Activated CD4-positive, alpha-beta T cell treated with anti-CD3 and anti-CD28 coated beads, Interleukin-2, amount 50 U/mL, for 4 hours (primary cell): ENCODE results near the gene MEDAG.

Experiments
- DNase-seq, 2 experiments: peaks; one replicate each; pipeline ENCODE4 v3.0.0-alpha.2; 2020

Gene MEDAG

DNA sequence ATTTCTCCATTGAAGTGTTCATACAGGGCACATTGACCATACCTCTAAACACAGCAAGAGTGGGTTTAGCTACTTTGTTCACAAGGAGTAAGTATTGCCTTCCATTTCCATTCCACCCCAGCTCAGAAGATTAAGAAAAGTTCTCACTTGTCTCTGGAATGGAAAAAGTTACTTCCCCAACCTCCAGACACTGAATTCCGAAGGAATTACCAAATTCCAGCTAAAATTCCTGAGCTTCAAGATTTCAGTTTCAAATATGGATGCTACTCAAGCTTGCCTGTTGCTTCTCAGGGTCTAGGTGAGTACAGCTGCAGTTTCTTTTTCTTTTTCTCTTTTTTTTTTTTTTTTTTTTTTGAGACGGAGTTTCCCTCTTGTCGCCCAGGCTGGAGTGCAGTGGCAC lies 60.0 kb downstream of the MEDAG start:
- no peak for DNase-seq

DNA sequence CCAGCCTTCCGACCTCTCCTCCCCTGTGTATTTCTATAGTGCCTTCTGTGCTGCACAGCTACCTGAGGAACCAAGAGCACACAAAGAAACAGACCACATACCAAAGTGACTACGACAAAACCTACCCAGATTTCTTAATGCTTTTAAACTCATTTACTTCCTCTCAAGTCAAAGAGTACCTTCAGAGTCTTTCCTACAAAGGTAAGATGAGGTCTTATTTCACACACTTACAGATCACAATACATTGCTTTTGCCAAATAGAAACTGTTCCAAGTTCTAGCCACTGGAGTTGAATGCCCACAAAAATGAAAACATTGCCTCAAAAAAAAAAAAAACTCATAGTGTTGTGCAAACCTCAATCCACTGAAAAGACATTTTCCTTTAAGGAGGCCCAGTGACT lies 62.8 kb downstream of the MEDAG start:
- DNase-seq = no peak

DNA sequence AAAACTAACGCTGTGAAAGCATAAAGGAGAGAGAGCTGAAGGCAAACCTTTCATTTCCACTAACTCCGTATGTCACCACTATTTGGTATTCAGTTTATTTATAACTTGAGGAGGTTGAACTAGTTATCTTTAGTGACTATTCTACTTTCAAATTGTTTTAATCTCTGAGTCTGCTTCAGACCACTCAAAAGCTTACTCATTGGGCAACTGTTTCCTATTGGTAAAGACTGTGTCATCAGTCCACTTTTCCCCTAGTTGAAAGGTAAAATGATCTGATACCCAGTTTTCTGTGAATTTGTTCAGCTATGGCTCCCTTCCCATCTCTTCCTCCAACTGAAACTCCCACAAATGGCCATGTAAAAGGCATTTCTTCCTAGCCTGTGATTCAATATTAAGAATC lies 65.5 kb downstream of the MEDAG start:
- DNase-seq = no peak

DNA sequence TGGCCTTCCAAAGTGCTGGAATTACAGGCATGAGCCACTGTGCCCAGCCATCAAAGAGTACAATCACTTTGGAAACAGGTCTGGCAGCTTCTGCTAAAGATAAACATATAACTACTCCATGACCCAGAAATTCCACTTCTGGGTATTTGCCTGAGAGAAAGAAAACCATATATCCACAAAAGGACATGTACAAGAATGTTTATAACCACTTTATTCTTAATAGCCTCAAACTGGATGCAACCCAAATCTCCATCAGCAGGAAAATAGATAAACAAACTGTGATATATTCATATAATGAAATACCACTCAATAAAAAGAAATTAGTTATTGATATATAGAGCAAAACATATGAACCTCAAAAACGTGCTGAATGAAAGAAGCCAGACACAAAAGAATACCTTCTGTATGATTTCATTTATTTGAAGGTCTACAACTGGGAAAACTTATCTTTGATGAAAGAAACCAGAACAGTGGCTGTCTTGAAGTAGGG lies 66.9 kb downstream of the MEDAG start:
- no peak for DNase-seq

GRCh38 chr13:30974350-30974749 lies 68.3 kb downstream of the MEDAG start:
- no peak for DNase-seq
